Measurements from ENCODE around the gene ITIH3.

ITIH3 gene

GRCh38 chr3:52830535-52831258, 36.1 kb downstream of the ITIH3 start, which contains the start of gene ITIH4:
Gene ITIH4 (minus strand): TSS chr3:52830672. CDS start chr3:52830642, 30 bp downstream.
- DNase-seq = no peak

GRCh38 chr3:52831500-52832301, 37.1 kb downstream of the ITIH3 start:
- peak; percentile 26 for DNase-seq

GRCh38 chr3:52833202-52833601, 38.6 kb downstream of the ITIH3 start:
- DNase-seq = no peak

GRCh38 chr3:52834871-52835501, 40.4 kb downstream of the ITIH3 start, which contains the start of gene MUSTN1:
Gene MUSTN1 (minus strand): TSS chr3:52835019. CDS start chr3:52834948, 71 bp downstream.
- no peak for DNase-seq

GRCh38 chr3:52835766-52836470, 41.3 kb downstream of the ITIH3 start:
- DNase-seq = no peak

- DNase-seq = no peak
Observed at GRCh38 chr3:52836471-52836845, 41.9 kb downstream of the ITIH3 start.

- no peak for DNase-seq
Observed at GRCh38 chr3:52836986-52837385, 42.4 kb downstream of the ITIH3 start.

- no peak for DNase-seq
Observed at GRCh38 chr3:52838561-52839267, 44.1 kb downstream of the ITIH3 start.

GRCh38 chr3:52839268-52839575, 44.6 kb downstream of the ITIH3 start:
- no peak for DNase-seq

GRCh38 chr3:52839892-52840545, 45.4 kb downstream of the ITIH3 start:
- DNase-seq = no peak

- no peak for DNase-seq
Observed at GRCh38 chr3:52841211-52841980, 46.8 kb downstream of the ITIH3 start.

GRCh38 chr3:52841981-52842340, 47.4 kb downstream of the ITIH3 start:
- DNase-seq = no peak

GRCh38 chr3:52842424-52842823, 47.8 kb downstream of the ITIH3 start:
- no peak for DNase-seq

- DNase-seq = no peak
Observed at GRCh38 chr3:52843108-52843865, 48.7 kb downstream of the ITIH3 start.

GRCh38 chr3:52843881-52844280, 49.3 kb downstream of the ITIH3 start:
- no peak for DNase-seq

- no peak for DNase-seq
Observed at GRCh38 chr3:52844290-52844975, 49.8 kb downstream of the ITIH3 start.

- DNase-seq = no peak
Observed at GRCh38 chr3:52845157-52845556, 50.6 kb downstream of the ITIH3 start.

- no peak for DNase-seq
Observed at GRCh38 chr3:52845691-52846431, 51.3 kb downstream of the ITIH3 start.

- no peak for DNase-seq
Observed at GRCh38 chr3:52846432-52846965, 51.9 kb downstream of the ITIH3 start.
